GM04503 (cell line): Measurements from ENCODE around the gene KDM4C.
A peak's percentile ranks its signal among the peaks of the same experiment; 100 is the strongest.
"Not testable (repeated sequence)": the region's sequence is repeated elsewhere in the genome, so short reads cannot be mapped to it uniquely, and the experiment has no call there.

Source experiments
- DNase-seq: peaks from one replicate; pipeline ENCODE4 v3.0.0-alpha.2; 2012; ENCODE audit warnings: low read depth

KDM4C gene

DNA sequence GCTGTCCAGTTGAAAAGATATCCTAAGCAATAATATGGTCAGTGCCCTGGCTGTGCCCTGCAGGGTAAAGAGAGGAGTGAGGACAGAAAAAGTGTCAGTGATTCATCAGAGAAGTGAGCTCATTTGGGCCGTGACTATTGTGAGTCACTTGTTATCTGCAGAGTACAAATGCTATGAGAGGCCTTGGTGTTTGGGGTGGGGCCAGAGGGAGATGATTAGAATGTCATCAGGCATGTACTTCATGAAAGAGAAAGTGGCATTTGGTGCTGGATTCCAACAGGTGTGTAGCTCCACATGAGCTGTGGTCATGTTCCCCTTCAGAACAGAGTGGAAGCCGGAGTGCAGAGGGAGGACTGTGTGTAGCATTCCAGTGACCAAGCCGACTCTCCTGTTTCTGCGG is 174.1 kb downstream of the KDM4C start:
- no peak for DNase-seq

DNA sequence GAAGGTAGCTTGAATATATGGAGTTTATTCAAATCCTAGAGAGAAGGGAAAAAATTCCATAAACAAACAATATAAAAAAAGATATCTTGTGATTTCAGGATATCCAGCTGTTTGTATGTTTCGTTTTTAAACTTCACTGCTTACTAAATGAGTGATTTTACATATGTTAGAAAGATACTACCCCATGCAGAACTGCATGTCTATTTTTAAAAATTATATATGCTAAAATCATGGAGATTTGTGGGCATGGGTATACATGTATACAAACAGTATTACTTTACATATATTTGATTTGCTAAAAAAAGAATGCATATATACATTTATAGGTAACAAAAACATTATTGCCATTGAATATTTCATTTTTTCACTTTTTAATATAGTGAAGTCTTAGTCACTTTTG is 178.3 kb downstream of the KDM4C start:
- DNase-seq, result no peak

- no peak for DNase-seq
Observed at GRCh38 chr9:6937209-6937608, 179.4 kb downstream of the KDM4C start.

DNA sequence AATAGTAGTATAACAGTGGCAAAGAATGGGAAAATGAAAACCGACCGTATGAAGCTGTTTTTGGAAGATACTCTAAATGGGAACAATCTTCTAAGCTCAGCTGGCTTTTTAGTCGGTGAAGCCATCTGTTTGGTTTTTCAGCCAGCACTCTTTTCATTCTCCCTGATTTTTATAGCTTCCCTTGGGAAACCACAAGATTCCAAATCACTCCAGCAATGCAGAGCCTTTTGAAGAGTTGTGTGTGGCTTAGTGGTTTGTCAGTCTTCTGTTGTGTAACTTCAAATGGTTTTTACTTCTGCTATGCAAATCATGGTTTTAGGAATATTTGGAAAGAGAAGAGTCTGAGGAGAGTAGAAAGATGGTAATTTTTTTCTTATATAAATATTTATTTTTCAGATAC is 180.7 kb downstream of the KDM4C start:
- DNase-seq, result peak; percentile 95

DNA sequence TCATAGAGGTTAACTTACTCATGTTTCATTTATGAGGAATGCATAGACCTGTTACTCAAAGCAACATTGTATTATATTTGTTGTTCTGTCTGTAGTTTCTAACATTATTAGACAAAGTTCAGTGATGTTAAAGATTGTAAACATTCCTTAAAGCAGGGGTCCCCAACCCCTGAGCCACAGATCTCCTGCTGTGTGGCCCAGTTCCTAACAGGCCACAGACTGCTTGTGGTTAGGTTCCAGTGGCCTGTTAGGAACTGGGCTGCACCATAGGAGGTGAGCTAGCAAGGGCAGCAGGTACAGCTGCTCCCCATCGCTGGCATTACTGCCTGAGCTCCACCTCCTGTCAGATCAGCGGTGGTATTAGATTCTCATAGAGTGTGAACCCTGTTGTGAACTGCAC is 181.1 kb downstream of the KDM4C start:
- DNase-seq, result no peak

DNA sequence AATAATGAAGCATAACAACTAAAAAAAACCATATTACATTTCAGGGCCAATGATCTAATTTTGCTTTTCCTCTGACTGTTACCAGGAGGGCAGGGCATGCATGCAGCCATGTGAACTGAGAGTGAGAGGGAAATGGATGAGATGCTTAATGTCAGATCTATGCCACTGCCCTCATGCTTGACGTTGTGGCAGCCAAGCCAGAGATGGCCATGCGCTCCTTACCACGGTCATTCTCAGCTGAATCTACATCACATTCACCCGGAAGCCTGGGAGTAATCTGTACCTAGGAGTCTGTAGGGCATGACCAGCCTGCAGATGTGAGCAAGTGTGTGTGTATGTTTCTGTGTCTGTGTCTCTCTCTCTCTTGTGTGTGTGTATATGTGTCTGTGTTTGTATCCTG is 183.7 kb downstream of the KDM4C start:
- DNase-seq, result no peak

- no peak for DNase-seq
Observed at GRCh38 chr9:6942406-6942805, 184.6 kb downstream of the KDM4C start.

- DNase-seq, result no peak
Observed at GRCh38 chr9:6943293-6943692, 185.5 kb downstream of the KDM4C start.

DNA sequence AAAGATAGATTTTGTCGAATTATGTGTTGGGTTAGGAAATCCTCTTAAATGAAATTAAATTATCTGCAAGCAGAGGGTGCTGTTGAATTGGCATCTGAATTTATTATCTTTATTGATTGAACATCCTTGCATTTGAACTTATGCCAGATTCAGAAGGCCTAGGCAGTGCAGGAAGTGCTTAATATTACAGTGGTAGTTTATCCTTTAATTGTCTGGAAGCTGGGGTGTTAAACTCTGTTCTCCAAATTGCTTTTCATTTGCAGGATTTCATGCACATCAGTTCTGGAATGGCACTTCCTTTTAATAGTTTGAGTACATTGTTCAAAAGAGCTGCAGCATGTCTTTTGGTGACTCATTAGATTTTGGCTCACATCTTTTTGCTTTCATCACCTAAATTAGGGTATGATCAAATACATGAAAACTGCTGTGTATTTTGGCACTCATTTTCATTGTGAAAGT is 186.3 kb downstream of the KDM4C start:
- no peak for DNase-seq

DNA sequence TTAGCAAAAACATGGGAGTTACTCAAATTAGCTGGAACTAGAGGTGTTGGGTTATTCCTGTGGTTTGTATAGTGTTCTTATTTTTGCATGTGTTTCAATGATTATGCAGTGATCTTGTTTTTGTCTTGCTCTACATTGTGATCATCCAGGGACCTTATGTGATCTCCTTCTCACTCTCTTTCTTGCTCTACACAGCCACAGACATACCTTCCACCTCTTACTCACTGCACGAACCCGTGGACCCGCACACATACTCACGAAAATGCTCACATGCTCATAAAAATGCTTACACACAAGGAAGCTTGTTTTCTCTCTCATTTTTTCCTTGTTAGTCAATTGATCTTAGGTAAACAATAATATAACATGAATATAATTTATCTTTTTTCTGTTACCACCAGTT is 187.1 kb downstream of the KDM4C start:
- no peak for DNase-seq

DNA sequence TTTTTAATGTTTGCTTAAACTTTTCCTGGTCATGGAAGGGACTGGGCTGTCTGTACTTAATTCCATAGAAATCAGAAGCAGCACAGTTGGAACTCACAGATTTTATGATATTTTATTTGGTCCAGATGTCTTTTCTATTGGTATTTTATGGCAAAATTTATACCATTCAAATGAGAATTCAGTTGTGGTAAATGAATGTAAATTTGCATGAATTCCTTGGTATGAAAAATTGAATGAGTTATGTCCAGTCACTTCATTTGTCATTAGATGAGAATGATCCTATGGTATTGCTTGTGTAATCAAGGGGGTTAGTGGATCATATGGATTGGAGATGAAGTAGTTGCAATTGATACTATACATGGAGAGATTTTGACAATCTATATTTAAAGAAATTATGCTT is 188.0 kb downstream of the KDM4C start:
- DNase-seq, result no peak

DNA sequence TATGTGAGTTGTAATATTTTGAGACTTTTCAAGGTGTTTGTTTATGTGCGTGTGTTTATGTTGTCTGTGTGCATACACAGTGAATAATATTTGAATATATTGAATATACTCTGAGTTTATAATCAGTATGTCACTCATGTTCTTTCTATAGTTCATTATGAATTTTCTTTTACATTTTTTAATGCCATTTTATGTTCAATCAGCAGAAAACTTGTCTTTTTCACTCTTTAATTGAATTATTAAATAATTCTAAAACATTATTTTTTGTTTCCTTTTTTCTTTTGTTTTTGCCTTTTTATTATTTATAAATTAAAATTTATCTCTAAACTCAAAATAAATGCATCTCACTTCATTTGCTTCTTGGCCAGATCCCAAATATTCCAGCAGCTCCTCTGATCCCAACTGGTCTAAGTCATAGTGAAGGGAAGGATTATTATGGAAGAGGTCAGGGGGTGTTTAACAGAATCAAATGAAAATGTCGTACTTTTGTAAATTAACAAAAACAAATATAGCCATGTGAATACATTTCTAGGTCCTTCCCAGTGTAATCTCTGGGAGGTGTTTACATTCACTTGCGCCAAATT is 188.9 kb downstream of the KDM4C start:
- no peak for DNase-seq

DNA sequence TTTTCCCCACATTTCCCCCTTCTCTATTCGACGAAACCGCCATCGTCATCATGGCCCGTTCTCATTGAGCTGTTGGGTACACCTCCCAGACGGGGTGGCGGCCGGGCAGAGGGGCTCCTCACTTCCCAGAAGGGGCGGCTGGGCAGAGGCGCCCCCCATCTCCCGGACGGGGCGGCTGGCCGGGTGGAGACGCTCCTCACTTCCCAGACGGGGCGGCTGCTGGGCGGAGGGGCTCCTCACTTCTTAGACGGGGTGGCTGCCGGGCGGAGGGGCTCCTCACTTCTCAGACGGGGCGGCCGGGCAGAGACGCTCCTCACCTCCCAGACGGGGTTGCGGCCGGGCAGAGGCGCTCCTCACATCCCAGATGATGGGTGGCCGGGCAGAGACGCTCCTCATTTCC is 191.1 kb downstream of the KDM4C start:
- DNase-seq, result not testable (repeated sequence)

GRCh38 chr9:6955251-6955921 is 197.6 kb downstream of the KDM4C start:
- DNase-seq, result no peak

GRCh38 chr9:6956879-6957278 is 199.1 kb downstream of the KDM4C start:
- DNase-seq, result no peak

DNA sequence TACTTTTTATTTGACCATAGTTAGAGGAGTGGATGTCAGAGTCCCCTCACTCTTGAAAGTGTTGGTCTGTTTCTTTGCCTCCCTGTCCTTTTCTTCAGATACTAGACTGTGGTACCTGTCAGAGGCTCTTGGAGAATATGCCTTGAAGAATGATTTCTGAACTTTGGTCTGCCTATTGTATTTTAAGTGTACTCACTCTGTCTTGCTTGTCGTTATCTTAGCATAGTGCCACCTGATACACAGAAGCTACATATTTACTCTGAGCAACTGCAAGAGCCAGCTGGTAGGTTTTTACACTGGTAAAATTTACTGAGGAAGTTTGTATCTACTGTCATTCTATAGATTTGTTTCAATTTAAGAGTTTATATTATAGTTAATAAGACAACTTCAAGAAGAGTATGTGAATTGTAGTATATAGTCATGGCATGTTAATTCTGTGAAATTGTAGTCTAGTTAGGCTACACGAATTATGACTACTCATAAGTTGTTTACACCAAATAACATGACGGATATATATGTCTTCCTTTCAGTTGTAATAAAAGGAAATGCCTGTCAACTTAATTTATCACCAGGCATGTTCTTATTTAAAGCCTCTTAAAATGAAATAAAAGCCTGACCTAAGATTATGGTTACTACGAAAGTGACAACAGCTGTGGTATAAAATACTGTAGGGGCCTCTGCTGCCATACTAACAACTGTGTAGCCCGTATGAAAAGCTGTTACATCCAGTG is 201.7 kb downstream of the KDM4C start:
- DNase-seq, result no peak

DNA sequence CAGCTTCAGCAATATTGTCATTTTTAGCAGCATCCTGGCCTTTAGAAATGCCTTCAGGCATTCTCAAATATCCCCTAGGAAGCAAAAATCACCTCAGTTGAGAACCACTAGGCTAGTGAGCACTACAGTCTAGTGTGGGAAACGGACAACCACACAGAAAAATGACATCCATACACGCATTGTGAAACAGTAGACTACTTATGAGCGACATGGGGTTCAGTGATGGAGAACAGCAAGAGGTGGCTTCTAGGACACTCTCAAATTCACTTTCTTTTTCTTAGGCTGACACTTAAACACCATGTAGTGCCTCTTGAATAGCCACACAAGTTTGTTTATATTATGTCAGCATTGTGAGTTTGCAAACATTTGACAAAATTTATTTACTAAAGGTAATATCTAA is 203.0 kb downstream of the KDM4C start:
- no peak for DNase-seq

DNA sequence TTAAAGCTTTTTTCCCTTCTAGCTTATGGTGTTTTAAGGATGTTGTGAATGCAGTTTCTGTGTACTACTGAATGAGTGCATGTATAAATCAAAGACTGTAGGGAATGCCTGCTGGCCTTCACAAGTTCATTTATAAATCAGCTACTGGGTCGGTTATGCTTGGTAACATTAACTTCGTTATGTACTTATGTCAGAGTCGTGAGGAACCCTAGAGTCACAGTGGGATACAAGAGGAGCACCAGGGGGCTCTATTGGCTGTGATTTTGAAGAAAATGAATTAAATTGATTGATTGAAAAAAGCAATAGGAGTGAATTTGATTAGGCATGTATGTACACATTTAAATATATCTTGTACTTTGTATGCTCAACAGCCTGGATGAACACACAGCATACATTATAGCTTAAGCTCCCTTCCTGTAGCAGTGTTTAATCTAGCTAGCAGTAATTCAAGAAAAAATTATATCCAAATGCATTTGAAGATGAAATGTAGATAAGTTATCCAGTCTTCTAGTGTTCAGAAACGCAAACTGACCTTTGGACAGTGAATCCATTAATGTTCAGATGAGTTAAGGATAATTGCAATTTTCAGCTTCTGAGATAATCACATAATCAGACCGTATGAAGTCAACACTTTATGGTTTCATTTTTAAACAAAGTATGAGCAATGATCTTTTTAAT is 204.2 kb downstream of the KDM4C start:
- DNase-seq, result no peak

DNA sequence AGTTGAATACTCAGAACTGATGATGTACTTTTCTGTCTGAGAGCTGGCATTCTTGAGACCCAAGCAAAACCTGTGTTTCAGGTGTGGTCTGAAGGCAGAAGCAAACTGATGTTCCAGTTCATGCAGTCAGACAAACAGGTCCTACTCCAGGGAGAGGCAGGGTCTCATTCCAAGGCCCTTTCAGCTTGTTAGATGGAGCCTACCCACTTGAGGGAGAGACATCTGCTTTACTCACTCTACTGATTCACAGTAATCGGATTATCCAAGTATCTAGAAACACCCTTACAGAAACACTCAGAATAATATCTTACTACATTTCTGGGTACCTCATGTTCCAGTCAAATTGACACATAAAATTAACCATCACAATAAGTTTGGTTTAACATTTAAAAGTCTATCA is 207.8 kb downstream of the KDM4C start:
- DNase-seq, result no peak

GRCh38 chr9:6968271-6968670 is 210.5 kb downstream of the KDM4C start:
- DNase-seq, result no peak

- no peak for DNase-seq
Observed at GRCh38 chr9:6969805-6970204, 212.0 kb downstream of the KDM4C start.

DNA sequence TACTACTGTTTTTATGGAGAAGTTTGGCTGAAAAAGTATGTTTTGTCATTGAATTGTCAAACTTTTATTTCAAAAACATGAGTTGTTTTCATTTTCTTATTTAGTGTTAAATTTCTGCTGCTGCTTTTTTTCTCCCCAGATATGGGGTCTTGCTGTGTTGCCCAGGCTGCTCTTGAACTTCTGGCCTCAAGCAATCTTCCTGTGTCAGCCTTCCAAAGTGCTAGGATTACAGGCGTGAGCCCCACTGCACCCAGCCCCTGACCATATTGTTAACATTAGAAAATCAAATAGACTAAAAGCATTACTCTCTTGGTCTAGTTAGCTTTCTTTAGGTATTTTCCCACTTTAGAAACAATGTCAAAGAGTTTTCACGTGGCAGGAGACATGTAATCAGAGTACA is 215.3 kb downstream of the KDM4C start:
- DNase-seq, result no peak

DNA sequence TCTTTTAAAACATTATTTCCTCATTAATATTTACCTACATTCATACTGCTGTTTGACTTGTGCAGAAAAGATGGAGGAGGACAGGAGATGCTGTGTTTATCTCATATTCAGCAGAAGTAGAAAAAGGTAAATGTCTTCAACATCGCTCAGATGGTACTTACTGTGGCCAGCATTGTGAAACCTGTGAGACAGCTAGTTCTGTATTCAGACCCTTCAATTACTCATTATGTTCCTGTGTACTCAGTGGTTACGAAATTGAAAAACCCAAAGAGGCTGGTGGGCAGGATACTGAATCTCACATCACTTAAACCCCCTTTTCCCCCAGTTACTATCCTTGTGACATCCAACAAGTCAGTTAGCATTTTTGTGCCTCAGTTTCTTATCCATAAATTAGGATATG is 216.0 kb downstream of the KDM4C start:
- DNase-seq, result no peak
